Measurements from ENCODE around the gene RTRAF. TPM values are rescaled to one million over a fixed set of nuclear protein-coding genes. Genes with fewer than 3 reads are reported as not detected.

The RTRAF gene
- total RNA-seq, 1 experiment from 2014 or later = 350 TPM

DNA sequence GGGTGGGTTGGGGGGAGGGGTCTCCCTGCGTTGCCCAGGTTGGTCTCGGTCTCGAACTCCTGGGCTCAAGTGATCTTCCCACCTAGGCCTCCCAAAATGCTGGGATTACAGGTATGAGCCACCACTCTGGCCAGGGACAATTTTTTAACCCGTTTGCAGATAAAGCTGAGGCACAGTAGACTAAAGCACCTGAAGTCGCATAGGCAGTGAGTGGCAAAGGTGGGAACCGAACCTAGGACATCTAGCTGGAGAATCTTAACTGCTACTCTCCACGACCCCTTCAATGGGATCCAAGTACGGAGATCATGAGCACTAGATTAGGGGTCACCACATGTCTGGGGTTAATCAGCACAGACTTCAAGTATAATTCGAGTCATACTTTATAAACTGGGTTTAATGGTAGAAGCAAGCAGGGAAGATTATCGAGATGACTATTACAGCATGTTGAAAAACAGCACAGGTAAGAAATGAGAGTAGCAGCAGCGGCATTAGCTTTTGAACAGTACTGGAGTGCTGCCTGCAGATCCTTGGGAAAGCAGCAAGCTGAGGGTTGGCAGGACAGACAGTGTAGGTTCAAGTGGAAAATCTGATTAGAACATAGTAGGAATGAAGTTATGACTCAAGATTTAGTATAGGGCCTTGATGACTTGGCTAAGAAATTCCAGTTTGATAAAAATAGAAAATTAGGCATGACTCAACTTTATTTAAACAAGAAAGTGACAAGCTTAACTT, 55.6 kb downstream of the RTRAF start:
- Histone ChIP-seq H3K4me1 (ENCODE audit: insufficient read depth, low read length) (0 out of 2 replicates have a peak, but pooled peaks cover 3% of the 10 kb centered on the region), H3T11ph (ENCODE audit: low read length) (no peak overlapping the region), H2BK5ac (ENCODE audit: insufficient read length, low read length) (no peak overlapping the region), H2BK120ac (ENCODE audit: low read depth, low read length, poor library complexity, severe bottlenecking) (no peak overlapping the region), H4K8ac (replicated peaks; ENCODE audit: insufficient read length, low read depth, low read length) (no peak overlapping the region), H4K91ac (ENCODE audit: insufficient read length, low read depth, low read length) (no peak overlapping the region), H3K18ac (ENCODE audit: insufficient read length, low read depth, low read length) (no peak overlapping the region), H3K23me2 (ENCODE audit: insufficient read length, low read depth, low read length, poor library complexity, severe bottlenecking) (no peaks in the 10 kb centered on the region), H2BK15ac (ENCODE audit: low read depth, low read length) (no peak overlapping the region), H3K27me3 (ENCODE audit: insufficient read depth, low read length) (no peaks in the 10 kb centered on the region), H3K23ac (ENCODE audit: insufficient read length, low read depth, low read length) (no peak overlapping the region), H3K4me2 (ENCODE audit: insufficient read depth, insufficient read length, low read length) (no peak overlapping the region), H3K79me2 (ENCODE audit: insufficient read depth, low read length) (no peaks in the 10 kb centered on the region), H3K27ac (ENCODE audit: insufficient read length, low read depth, low read length) (no peak overlapping the region), H3K9me3 (ENCODE audit: control insufficient read depth, low read depth, low read length) (no peaks in the 10 kb centered on the region), H3K9ac (ENCODE audit: extremely low read depth, insufficient read length, low read length) (no peak overlapping the region), H2AK5ac (ENCODE audit: insufficient read length, low read length) (no peak overlapping the region), H4K5ac (ENCODE audit: insufficient read length, low read depth, low read length) (no peak overlapping the region), H3K14ac (ENCODE audit: insufficient read depth, low read length) (no peak overlapping the region), H2BK20ac (ENCODE audit: low read depth, low read length, poor library complexity, severe bottlenecking) (no peak overlapping the region), H2BK12ac (ENCODE audit: insufficient read length, low read depth, low read length) (no peak overlapping the region), H3K79me1 (ENCODE audit: insufficient read depth, low read depth, low read length, poor library complexity, severe bottlenecking) (no peaks in the 10 kb centered on the region), H4K20me1 (ENCODE audit: control insufficient read depth, insufficient read depth, insufficient read length) (no peaks in the 10 kb centered on the region), H3K4ac (ENCODE audit: low read depth, low read length) (no peak overlapping the region), H3K56ac (ENCODE audit: insufficient read length, low read depth, low read length) (no peak overlapping the region), H2AFZ (ENCODE audit: low read length) (no peak overlapping the region)
- WGBS (ENCODE audit: extremely low coverage, insufficient read length, low lambda C conversion rate) = no CpG with 5 or more reads among the region's 11 CpGs
- H3K36me3 Mint-ChIP-seq (ENCODE audit: insufficient read depth in 1 of 3, low read depth in 3 of 3) = no peaks in the 10 kb centered on the region
- no peak overlapping the region for H3K27ac Mint-ChIP-seq
- no peak for DNase-seq
- peaks cover 2% of the 10 kb centered on the region; the same call in 1 of the 2 replicates for H3K27me3 Mint-ChIP-seq (ENCODE audit: low read depth)
- TF ChIP-seq, protein P1, sequence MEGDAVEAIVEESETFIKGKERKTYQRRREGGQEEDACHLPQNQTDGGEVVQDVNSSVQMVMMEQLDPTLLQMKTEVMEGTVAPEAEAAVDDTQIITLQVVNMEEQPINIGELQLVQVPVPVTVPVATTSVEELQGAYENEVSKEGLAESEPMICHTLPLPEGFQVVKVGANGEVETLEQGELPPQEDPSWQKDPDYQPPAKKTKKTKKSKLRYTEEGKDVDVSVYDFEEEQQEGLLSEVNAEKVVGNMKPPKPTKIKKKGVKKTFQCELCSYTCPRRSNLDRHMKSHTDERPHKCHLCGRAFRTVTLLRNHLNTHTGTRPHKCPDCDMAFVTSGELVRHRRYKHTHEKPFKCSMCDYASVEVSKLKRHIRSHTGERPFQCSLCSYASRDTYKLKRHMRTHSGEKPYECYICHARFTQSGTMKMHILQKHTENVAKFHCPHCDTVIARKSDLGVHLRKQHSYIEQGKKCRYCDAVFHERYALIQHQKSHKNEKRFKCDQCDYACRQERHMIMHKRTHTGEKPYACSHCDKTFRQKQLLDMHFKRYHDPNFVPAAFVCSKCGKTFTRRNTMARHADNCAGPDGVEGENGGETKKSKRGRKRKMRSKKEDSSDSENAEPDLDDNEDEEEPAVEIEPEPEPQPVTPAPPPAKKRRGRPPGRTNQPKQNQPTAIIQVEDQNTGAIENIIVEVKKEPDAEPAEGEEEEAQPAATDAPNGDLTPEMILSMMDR (conservative IDR thresholded peaks at IDR 0.05) = no peak
- H3K9me3 Mint-ChIP-seq = no peaks in the 10 kb centered on the region
- peaks cover 14 to 15% of the 10 kb centered on the region in 2 experiments for H3K4me1 Mint-ChIP-seq
- H3K4me3 Mint-ChIP-seq = no peak overlapping the region
